ENCODE results near the gene ALKBH8.
"Not testable (repeated sequence)": the region's sequence is repeated elsewhere in the genome, so short reads cannot be mapped to it uniquely, and the experiment has no call there.

Gene ALKBH8

DNA sequence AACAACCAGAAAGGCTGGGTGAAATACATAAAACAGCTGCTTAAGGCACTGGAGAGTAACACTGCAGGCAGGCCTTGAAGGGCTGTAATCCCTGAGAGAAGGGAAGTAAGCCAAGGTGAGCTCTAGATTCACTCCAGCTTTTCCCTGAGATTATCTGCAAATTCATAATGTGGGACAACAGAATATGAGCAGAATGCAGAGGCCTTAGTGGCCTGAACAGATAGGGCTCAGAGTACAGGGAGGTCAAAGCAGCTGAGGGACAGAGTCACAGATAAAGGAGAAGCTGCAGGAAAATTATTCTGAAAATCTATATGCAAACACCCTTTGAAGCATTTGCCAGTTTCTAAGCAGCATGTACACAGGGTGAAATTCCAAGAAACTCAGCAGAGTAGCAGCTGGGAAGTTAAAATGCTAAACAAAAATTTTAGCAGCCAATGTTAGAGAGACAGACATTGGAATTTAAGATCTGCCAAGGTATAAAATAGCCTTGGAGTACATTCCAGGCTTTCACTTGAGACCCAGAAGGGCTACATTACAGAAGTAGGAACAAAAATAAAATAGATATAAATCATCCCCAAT, 59.8 kb downstream of the ALKBH8 start:
- DNase-seq (ENCODE audit: low read depth, low spot score): no peak

DNA sequence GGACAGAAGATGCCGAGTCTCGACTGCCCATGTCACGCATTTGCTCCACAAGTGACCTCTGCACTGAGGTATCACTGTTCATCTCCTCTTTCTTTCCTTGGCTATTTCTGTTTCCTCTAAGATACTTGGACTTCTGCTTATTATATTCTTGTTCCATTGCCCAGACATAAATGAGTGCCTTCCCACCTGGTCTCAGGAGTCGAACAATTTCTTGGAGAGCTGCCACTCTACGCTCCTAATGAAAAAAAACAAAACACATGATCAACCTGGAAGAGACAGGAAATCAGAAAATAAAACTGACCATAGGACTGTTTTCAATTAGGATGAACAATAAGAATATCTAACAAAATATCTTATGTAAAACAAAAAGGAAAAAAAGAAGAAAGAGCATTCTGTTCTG, 60.6 kb downstream of the ALKBH8 start:
- no peak for DNase-seq (ENCODE audit: low read depth, low spot score)

DNA sequence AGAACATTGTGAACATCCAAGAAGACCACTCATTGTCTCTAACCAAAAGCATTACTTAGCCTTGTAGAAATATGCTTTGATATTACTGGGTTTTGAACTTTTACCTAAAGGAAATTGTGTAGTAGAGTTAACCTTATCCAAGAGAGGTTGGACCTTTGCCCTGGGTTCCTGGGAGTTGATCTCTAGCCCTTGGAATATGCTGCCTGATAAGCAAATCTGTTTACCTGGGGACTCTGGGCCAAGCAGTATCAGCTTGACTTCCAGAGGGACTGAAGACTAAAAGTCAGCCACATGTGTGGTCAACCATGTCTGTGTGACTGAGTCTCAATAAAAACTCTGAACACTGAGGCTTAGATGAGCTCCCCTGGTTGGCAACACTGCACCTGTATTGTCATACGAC, 63.8 kb downstream of the ALKBH8 start:
- DNase-seq (ENCODE audit: low read depth, low spot score): no peak

DNA sequence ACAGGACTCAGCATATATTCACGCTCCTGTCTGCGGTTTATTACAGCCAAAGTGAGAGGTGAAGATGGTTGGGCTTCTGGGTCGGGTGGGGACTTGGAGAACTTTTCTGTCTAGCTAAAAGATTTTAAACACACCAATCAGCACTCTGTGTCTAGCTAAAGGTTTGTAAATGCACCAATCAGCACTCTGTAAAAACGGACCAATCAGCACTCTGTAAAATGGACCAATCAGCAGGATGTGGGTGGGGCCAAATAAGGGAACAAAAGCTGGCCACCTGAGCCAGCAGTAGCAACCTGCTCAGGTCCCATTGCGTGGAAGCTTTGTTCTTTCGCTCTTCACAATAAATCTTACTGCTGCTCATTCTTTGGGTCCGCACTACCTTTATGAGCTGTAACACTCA, 68.2 kb downstream of the ALKBH8 start:
- DNase-seq (ENCODE audit: low read depth, low spot score): not testable (repeated sequence)

DNA sequence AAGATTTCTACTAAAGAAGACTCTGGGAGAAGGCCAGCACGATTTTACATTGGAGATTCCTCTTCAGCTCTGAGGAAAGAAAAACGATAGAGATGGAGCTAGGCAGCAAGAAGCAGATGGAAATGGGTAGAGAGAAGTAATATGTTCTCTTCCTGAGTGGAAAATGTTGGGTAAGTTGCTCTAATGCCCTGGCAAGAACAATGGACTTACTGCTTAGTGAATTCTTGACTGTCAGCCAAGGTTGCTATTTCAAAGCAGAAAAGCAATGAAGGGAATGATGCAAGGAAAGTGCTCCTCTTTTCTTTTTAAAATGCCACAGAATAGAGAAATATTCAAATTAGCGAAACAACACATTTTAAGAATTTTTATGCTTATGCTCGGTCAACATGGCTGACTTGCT, 69.5 kb downstream of the ALKBH8 start:
- peak; percentile 91 for DNase-seq (ENCODE audit: low read depth, low spot score)

DNA sequence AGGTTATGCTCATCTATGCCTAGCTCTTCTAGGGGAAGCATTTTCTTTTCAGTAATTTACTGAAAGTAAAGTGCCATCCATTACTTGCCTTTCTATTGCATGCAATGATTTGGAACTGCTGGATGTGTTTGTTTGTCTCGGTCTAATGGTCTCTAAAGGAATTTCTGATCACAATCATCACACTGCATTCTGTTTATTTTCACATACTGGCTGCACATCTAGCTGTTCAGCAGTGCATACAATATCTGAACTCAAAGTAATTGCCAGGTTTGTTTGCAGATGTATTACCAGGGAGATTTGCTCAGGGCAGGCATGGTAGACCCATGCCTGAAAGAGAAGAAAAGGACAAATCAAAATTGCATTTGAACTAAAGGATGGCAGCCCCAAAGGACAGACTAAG, 71.5 kb downstream of the ALKBH8 start:
- peak; percentile 20 for DNase-seq (ENCODE audit: low read depth, low spot score)

DNA sequence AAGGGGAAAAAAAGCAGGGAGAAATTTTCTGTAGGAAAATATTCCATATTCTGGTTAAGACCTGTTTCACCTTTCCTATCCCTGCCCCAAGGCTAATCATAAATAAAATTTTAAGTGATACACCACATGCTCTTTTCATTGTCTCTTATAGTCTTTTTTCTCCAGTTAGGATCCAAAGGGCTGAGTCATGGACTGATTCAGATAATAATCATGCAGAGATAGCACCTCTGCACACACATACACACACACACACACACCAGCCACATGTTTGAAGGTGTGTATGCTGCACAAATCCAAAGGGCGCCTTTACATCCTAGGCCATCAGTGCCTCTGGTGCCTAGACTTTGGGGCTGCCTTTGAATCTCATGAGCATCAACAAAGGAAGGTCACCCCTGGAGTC, 72.4 kb downstream of the ALKBH8 start:
- peak; percentile 31 for DNase-seq (ENCODE audit: low read depth, low spot score)

DNA sequence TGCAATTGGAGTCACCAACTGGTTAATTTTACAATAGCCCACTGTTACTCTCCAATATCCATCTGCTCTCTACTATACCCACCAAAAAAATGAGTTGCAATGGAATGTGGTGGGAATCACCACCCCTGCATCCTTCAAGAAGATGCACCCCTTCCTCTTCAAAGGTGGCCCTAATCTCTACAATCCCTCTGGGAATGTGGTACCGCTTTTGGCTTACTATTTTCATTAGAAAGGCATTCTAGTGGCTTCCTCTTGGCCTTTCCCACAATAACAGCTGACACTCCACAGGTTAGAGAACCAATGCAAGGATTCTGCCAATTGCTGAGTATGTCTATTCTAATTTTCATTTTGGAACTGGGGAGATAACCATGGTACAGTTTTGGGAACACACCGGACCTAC, 74.7 kb downstream of the ALKBH8 start:
- DNase-seq (ENCODE audit: low read depth, low spot score): no peak

DNA sequence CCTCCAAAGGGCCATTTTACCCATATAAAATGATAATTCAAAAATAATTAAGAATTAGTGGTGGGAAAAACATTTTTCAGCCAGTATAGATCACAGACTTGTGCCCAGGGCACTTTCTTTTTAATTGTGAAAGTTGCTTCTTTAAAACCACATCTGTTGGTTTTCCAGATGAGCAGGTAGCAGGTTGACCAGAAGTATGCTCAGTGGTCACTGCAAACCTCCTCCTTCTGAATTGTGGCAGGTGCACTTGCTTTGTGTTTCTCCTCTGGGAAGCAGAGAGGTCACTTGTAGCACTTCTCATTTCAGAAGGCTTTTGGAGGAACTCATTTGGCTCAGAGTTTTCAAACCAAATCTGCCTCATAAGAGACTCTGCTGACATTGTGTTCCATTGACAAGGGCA, 83.3 kb downstream of the ALKBH8 start:
- no peak for DNase-seq (ENCODE audit: low read depth, low spot score)

DNA sequence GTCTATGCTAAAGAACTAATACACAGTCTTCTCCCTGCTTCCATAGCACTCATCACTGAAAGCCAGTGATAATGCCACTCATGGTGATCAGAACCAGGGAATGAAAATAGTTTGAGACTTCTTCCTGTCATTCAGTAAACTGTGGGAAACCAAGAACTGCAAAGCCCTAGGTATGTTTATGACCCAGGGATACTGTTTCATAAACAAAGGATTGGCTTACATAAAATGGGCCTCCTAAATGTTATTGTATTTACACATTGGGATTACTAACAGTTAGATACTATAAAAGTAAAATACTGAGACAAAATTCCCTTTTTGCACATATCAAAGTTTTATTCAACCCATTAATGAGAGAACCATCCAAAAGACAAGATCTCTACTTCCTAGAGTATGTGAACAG, 86.6 kb downstream of the ALKBH8 start:
- DNase-seq (ENCODE audit: low read depth, low spot score): no peak

DNA sequence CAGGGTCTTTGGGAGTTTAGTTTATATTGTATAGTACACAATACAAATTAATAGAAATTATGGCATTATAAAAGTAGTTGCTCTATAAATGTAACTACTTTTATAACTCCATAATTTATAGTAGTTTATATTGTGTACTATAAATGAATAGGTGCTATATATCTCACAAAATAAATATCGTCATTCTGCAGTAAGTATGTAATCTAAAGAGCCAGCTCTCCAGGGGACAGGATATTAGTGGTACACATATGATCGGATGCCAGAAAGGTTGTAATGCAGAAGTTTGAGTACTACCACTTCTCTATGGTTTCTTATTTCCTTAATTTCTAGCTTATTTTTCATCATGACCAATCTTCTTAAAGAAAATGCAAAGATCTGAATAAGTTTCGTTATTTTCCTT, 87.7 kb downstream of the ALKBH8 start:
- no peak for DNase-seq (ENCODE audit: low read depth, low spot score)

DNA sequence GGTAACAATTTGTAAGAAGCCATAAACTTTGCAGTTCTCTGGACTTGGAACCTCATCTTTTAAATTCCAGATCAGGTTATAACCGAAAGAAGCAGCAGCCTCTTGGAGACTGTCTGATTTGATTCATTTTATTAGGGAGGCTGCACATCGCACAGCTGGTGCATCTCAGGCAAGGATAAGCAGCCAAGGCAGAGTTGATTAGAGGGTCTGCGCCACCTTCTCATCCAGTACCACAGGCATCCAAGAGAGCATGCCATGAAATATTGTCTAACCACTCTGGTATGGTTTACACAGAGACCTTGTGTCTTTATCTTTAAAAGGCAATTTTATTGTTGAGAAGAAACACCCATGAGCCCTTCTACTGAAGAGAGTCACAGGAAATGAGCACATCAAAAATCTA, 91.7 kb downstream of the ALKBH8 start:
- peak; percentile 23 for DNase-seq (ENCODE audit: low read depth, low spot score)

DNA sequence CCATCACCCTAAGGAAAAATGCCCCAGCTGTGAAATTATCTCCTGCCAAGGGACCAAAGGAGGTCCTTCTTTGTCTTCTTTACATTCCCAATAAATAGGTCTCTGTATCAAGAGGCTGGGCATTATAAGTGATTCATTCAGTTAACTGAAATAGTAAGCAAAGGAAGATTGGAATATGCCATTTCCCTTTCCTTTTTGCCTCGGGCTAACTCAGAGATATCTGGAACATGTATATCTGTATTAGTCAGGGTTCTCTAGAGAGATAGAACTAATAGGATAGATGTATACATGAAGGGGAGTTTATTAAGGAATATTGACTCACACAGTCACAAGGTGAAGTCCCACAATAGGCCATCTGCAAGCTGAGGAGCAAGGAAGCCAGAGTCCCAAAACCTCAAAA, 92.6 kb downstream of the ALKBH8 start:
- DNase-seq (ENCODE audit: low read depth, low spot score): no peak

DNA sequence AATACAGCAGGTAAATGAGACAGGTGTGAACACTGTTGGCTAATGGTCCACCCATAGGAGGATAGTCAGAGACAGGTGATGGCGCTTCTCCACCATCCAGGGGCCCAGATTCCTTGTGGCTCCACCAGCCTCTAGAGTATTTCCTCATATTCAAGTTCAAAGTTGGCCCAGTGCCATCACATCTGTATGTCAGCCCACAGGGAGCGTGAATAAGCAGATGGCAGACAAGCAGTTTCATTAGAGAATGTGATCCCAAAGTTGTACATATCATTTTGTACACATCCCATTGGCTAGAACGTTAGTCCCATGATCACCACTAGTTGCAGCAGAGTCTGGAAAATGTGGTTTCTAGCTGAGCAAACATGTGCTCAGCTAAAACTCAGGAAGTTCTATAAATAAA, 96.9 kb downstream of the ALKBH8 start:
- DNase-seq (ENCODE audit: low read depth, low spot score): no peak

DNA sequence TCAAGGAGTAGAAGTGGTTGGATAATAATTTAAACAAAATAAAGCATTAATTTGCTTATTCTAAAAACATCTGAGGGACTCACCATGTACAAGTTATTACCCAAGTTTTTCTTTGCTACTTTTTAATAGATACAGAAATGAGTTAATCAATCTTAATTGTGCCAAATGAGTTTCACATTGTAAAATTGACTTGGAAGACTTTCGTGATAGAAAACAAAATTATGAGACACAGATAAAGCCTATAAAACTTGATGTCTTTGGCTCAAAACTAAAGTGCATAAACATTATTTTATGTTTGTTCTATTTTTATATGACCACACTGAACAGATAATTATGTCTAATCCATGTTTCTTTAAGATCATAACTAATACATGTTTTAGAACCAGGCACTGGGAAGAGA, 97.8 kb downstream of the ALKBH8 start:
- no peak for DNase-seq (ENCODE audit: low read depth, low spot score)

DNA sequence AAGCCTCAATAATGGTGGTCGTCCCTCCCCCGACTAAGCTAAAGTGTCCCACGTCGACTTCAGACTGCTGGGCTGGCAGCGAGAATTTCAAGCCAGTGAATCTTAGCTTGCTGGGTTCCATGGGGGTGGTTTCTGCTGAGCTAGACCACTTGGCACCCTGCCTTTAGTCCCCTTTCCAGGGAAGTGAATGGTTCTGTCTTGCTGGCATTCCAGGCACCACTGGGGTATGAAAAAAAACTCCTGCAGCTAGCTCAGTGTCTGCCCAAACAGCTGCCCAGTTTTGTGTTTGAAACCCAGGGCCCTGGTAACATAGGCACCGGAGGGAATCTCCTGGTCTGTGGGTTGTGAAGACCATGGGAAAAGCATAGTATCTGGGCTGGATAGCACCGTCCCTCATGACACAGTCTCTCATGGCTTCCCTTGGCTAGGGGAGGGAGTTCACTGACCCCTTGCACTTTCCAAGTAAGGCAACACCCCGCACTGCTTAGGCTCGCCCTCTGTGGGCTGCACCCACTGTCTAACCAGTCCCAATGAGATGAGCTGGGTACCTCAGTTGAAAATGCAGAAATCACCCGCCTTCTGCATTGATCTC, 99.2 kb downstream of the ALKBH8 start:
- not testable (repeated sequence) for DNase-seq (ENCODE audit: low read depth, low spot score)

DNA sequence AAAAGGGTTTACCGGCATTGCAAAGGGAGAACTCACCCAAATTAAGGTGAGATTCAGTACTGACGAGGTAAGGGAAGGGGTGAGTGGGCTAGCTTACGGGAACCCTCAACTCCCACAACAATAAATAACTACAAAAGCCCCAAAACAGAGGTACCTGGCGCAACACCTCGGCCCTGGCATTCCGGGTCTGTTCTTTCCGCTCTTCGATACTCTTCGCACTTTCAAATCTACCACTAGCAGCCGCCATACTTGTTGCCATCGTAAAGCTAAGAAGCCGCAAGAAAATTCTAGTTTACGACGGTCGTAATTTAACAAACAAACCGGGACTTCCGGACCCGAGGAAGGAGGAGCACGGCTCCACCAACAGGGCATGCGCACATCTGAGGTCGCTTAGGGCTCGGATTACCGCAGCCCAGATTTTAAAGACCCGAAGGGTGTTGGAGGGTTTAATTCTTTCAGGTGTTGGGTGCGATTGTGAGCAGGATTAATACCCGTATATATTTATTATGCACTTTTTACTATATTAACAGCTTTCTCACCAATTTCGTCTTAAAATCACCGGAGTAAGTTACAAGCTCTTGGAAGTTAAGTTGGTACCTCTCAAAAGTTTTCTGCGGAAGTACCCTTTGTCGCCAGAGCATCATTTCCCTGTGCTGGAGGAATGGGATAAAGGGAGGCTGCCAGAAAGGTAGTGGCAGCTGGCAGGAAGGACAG, 107.8 kb downstream of the ALKBH8 start, which contains the start of gene CWF19L2:
Gene CWF19L2 (minus strand): TSS at position 268 of the 714 bp plus-strand sequence. CDS start 9 bp downstream, at position 259.
- peak; percentile 97 for DNase-seq (ENCODE audit: low read depth, low spot score)

DNA sequence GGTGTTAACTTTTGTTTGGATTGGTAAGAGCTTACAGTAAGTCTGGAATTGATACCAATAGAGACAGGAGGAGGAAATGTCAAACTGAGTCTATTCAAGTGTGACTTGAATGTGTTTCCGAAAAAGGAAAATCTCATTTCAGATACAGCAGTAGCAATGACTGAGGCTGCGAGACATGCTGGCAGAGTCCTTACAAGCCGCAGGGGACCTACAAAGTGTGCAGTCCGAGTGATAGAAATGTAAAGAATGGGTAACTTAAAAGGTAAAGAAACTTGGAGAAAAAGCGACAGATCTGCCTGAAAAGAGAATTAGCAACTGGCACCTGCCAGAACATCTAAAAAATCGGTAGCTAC, 108.4 kb downstream of the ALKBH8 start:
- DNase-seq (ENCODE audit: low read depth, low spot score): peak; percentile 24

DNA sequence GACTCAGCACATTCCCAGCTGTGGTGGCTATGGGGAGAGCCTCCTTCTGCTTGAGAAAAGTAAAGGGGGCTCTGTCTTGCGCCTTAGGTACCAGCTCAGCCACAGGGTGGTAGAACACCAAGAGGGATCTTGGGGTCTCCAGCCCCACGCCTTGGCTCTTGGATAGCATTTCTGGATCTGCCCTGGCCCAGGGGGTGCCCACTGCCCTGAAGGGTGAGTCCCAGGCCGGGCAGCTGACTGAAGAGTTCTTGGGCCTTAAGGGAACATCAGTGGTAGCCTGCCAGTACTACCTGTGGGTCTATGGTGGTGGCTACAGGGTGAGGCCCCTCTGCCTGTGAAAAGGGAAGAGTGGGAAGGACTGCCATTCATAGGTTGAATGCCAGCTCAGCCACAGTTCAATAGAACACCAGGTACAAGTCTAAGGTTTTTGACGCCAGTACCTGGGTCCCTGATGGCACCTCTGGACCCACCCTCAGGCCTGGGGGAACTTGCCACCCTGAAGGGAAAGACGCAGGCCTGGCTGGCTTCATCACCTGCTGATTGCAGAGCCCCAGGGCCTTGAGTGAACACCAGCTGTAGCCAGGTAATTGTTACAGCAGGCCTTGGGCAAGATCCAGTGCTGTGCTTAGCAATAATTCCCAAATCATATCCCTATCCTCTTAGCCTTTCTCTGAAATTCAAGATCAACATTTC, 111.8 kb downstream of the ALKBH8 start:
- DNase-seq (ENCODE audit: low read depth, low spot score): no peak
